OCI-LY1 (cell line): Measurements from ENCODE around the gene TMEM38A.

Source experiments
- H2AFZ ChIP-seq: fragments of 200-600 bp; sonication (generic), shearing (Covaris generic); 2 replicates; pipeline ENCODE4 v1.6.0; 2014; ENCODE audit warnings: antibody characterized with exemption, mild to moderate bottlenecking, low read length
- H3F3A ChIP-seq: fragments of 200-600 bp; sonication (generic), shearing (Covaris generic); 2 replicates; pipeline ENCODE4 v1.6.0; 2014; ENCODE audit warnings: mild to moderate bottlenecking, antibody characterized with exemption, low read length, moderate library complexity; ENCODE audit not compliant: insufficient read depth
- H3K27ac ChIP-seq: fragments of 200-600 bp; sonication (generic); 2 replicates; pipeline ENCODE4 v1.5.1; 2014; ENCODE audit warnings: low read length, mixed run types, mild to moderate bottlenecking, low read depth; ENCODE audit not compliant: poor library complexity, severe bottlenecking
- H3K27me3 ChIP-seq: fragments of 200-600 bp; sonication (generic); 2 replicates; pipeline ENCODE4 v1.6.0; 2014; ENCODE audit warnings: antibody characterized with exemption, mild to moderate bottlenecking, low read length, moderate library complexity; ENCODE audit not compliant: insufficient read depth
- H3K36me3 ChIP-seq: fragments of 200-600 bp; sonication (generic); 2 replicates; pipeline ENCODE4 v1.6.1; 2014; ENCODE audit warnings: mild to moderate bottlenecking, antibody characterized with exemption, low read length, moderate library complexity, mixed read lengths; ENCODE audit not compliant: insufficient read depth
- H3K4me1 ChIP-seq: fragments of 200-600 bp; sonication (generic); 2 replicates; pipeline ENCODE4 v1.5.1; 2014; ENCODE audit warnings: mild to moderate bottlenecking, low read length, moderate library complexity; ENCODE audit not compliant: insufficient read depth, severe bottlenecking
- H3K4me2 ChIP-seq: fragments of 200-600 bp; sonication (generic), shearing (Covaris generic); 2 replicates; pipeline ENCODE4 v1.6.1; 2014; ENCODE audit warnings: low read length
- H3K4me3 ChIP-seq: fragments of 200-600 bp; sonication (generic); 2 replicates; pipeline ENCODE4 v1.5.1; 2014; ENCODE audit warnings: low read length, low read depth, mild to moderate bottlenecking, mixed read lengths; ENCODE audit not compliant: poor library complexity, severe bottlenecking
- H3K79me2 ChIP-seq: fragments of 200-600 bp; shearing (Covaris generic); 2 replicates; pipeline ENCODE4 v1.6.1; 2016; ENCODE audit warnings: mixed run types, low read length, mixed read lengths; ENCODE audit not compliant: insufficient read depth
- H3K9ac ChIP-seq: fragments of 200-600 bp; sonication (generic), shearing (Covaris generic); 2 replicates; pipeline ENCODE4 v1.6.1; 2014; ENCODE audit warnings: mild to moderate bottlenecking, low read length, mixed read lengths
- H3K9me2 ChIP-seq: fragments of 200-600 bp; sonication (generic), shearing (Covaris generic); 2 replicates; pipeline ENCODE4 v1.6.1; 2014; ENCODE audit warnings: low read depth, mild to moderate bottlenecking, low read length, mixed read lengths
- H3K9me3 ChIP-seq: fragments of 200-600 bp; shearing (Covaris generic); 2 replicates; pipeline ENCODE4 v1.6.1; 2014; ENCODE audit warnings: low read length, mixed read lengths
- H4K20me1 ChIP-seq: fragments of 200-600 bp; sonication (generic), shearing (Covaris generic); 2 replicates; pipeline ENCODE4 v1.6.0; 2016; ENCODE audit warnings: mild to moderate bottlenecking, low read length; ENCODE audit not compliant: insufficient read depth
- CTCF ChIP-seq: fragments of 200-600 bp; sonication (generic), shearing (Covaris generic); IDR thresholded peaks from 2 replicates; pipeline ENCODE4 v1.5.1; 2017; ENCODE audit warnings: mild to moderate bottlenecking, antibody characterized with exemption, low read length, moderate library complexity, mixed read lengths
- EZH2 ChIP-seq: fragments of 200-600 bp; sonication (generic), shearing (Covaris generic); IDR thresholded peaks from 2 replicates; pipeline ENCODE4 v1.8.0; 2017; ENCODE audit warnings: borderline replicate concordance, mixed run types, mild to moderate bottlenecking, antibody characterized with exemption, low read length, moderate library complexity, mixed read lengths

TMEM38A gene

GRCh38 chr19:16714702-16715287 is 53.9 kb downstream of the TMEM38A start:
- peak; percentile 95 for TF ChIP-seq CTCF
- no peak for TF ChIP-seq EZH2
- Histone ChIP-seq H3F3A (no peaks in the 10 kb centered on the region), H3K27ac (no peak overlapping the region), H3K79me2 (no peaks in the 10 kb centered on the region), H3K4me3 (no peak overlapping the region), H3K4me1 (peaks cover 19% of the 10 kb centered on the region), H3K4me2 (no peak overlapping the region), H3K9me3 (no peaks in the 10 kb centered on the region), H3K9me2 (no peaks in the 10 kb centered on the region), H2AFZ (no peak overlapping the region), H3K27me3 (no peaks in the 10 kb centered on the region), H4K20me1 (no peaks in the 10 kb centered on the region), H3K9ac (no peak overlapping the region), H3K36me3 (no peaks in the 10 kb centered on the region)

- H3K4me2 ChIP-seq, result no peak overlapping the region
- H3F3A ChIP-seq, result no peaks in the 10 kb centered on the region
- H3K36me3 ChIP-seq, result no peaks in the 10 kb centered on the region
- H3K9me2 ChIP-seq, result no peaks in the 10 kb centered on the region
- no peaks in the 10 kb centered on the region for H4K20me1 ChIP-seq
- H3K27me3 ChIP-seq, result no peaks in the 10 kb centered on the region
- no peak overlapping the region for H3K27ac ChIP-seq
- no peak overlapping the region for H3K4me3 ChIP-seq
- no peak overlapping the region for H2AFZ ChIP-seq
- no peaks in the 10 kb centered on the region for H3K9me3 ChIP-seq
- H3K9ac ChIP-seq, result no peak overlapping the region
- no peaks in the 10 kb centered on the region for H3K79me2 ChIP-seq
- TF ChIP-seq EZH2, result no peak
- no peak for TF ChIP-seq CTCF
- H3K4me1 ChIP-seq, result peaks cover 21% of the 10 kb centered on the region
These were observed 54.7 kb downstream of the TMEM38A start for GRCh38 chr19:16715611-16716010.

- Histone ChIP-seq H3K79me2 (no peaks in the 10 kb centered on the region), H3K4me3 (no peak overlapping the region), H3F3A (no peaks in the 10 kb centered on the region), H3K27ac (no peak overlapping the region), H3K27me3 (no peaks in the 10 kb centered on the region), H3K9ac (no peak overlapping the region), H2AFZ (no peak overlapping the region), H3K4me2 (no peak overlapping the region), H3K9me2 (no peaks in the 10 kb centered on the region), H4K20me1 (no peaks in the 10 kb centered on the region), H3K9me3 (no peaks in the 10 kb centered on the region), H3K4me1 (peaks cover 21% of the 10 kb centered on the region), H3K36me3 (no peaks in the 10 kb centered on the region)
- TF ChIP-seq CTCF (no peak), EZH2 (no peak)
These were observed 60.1 kb downstream of the TMEM38A start for GRCh38 chr19:16721051-16721450.
